ENCODE results near the gene SEMA4B.

The SEMA4B gene

DNA sequence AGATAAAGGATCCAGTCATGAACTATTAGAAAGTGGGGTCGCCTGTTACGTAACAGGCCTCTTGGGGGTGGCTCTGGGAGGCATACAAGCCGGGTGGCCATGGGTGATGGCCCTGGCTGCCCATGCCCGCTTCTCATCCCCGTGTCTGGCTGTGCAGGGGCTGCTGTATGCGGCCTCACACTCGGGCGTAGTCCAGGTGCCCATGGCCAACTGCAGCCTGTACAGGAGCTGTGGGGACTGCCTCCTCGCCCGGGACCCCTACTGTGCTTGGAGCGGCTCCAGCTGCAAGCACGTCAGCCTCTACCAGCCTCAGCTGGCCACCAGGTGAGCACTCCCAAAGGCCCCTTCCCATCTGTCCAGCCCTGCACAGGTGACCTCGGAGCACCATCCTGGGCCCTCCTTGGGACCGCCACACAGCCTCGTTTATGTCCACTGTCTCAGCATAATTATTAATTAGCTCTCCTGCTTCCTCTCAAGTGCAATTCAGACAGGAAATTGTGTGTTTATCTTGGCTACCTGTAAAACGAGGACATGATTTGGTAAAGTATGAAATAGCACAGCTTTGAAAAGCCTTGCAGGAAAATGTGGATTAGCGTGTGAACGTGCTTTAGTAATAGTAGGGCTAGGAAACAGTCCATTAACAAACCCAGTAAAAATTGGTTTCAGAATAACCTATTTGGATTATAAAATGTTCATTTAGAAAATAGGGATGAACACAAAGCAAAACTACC, 24.5 kb downstream of the SEMA4B start:
- DNase-seq (ENCODE audit: low read depth in 2 of 2, low spot score in 1 of 2): no peak

DNA sequence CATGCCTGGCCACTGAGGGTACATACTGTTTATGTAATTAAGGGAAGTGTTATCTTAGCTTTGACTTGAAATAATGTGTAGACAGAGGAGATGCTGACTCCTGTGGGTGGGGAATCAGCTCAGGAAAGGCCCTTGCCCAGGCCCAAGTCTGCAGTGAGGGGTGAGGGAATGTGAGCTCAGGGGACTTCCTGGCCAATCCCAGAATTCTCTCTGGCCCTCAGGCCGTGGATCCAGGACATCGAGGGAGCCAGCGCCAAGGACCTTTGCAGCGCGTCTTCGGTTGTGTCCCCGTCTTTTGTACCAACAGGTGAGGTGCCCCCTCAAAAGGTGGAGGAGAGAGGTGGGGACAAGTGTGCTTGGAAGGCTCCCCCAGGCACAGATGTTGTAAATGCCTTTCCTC, 26.2 kb downstream of the SEMA4B start:
- DNase-seq (ENCODE audit: low read depth in 2 of 2, low spot score in 1 of 2): no peak

DNA sequence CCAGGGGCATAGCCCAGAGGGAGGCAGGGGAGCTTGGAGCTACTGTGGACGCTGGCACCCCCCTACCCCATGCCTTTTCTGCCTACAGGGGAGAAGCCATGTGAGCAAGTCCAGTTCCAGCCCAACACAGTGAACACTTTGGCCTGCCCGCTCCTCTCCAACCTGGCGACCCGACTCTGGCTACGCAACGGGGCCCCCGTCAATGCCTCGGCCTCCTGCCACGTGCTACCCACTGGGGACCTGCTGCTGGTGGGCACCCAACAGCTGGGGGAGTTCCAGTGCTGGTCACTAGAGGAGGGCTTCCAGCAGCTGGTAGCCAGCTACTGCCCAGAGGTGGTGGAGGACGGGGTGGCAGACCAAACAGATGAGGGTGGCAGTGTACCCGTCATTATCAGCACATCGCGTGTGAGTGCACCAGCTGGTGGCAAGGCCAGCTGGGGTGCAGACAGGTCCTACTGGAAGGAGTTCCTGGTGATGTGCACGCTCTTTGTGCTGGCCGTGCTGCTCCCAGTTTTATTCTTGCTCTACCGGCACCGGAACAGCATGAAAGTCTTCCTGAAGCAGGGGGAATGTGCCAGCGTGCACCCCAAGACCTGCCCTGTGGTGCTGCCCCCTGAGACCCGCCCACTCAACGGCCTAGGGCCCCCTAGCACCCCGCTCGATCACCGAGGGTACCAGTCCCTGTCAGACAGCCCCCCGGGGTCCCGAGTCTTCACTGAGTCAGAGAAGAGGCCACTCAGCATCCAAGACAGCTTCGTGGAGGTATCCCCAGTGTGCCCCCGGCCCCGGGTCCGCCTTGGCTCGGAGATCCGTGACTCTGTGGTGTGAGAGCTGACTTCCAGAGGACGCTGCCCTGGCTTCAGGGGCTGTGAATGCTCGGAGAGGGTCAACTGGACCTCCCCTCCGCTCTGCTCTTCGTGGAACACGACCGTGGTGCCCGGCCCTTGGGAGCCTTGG, 27.0 kb downstream of the SEMA4B start:
- DNase-seq (ENCODE audit: low read depth in 2 of 2, low spot score in 1 of 2): no peak

DNA sequence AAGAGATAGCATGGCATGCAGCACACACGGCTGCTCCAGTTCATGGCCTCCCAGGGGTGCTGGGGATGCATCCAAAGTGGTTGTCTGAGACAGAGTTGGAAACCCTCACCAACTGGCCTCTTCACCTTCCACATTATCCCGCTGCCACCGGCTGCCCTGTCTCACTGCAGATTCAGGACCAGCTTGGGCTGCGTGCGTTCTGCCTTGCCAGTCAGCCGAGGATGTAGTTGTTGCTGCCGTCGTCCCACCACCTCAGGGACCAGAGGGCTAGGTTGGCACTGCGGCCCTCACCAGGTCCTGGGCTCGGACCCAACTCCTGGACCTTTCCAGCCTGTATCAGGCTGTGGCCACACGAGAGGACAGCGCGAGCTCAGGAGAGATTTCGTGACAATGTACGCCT, 27.8 kb downstream of the SEMA4B start:
- no peak for DNase-seq (ENCODE audit: low read depth in 2 of 2, low spot score in 1 of 2)

DNA sequence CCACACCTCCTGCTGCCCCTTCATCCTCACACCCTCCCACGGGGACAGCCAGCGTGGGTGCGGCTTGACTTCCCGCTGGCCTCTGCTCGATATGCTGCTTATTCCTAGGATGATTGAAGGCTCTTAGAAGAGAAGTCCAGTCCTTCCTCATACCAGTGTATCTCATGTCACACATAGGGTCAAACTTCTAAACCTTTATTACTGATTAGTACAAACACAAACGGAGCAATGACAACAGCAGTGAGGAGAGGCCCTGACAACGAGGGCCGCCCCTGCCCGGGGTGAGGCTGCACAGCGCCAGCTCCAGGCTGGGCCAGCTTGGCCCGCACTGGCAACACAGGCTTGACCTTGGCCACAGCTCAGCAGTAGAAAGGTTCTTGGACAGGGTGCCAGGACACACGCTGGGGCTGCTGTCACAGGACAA, 29.0 kb downstream of the SEMA4B start:
- DNase-seq (ENCODE audit: low read depth in 2 of 2, low spot score in 1 of 2): no peak

DNA sequence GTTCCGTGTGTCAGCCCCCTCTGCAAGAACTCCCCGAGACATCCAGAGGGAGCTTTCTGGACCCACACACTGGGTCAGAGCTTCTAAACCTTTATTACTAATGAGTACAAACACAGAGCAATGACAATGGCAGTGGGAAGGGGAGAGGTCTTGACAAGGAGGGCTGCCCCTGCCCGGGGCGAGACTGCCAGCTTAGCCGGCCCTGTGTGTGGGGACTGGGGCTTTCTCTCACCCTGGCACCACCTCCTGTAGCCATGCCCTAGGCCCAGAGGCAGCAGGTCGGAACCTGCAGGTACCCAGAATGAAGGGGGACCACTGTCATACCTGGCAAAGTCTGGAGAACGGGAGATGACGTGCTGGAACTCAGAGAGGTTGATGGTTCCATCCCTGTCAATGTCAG, 29.5 kb downstream of the SEMA4B start:
- no peak for DNase-seq (ENCODE audit: low read depth in 2 of 2, low spot score in 1 of 2)

DNA sequence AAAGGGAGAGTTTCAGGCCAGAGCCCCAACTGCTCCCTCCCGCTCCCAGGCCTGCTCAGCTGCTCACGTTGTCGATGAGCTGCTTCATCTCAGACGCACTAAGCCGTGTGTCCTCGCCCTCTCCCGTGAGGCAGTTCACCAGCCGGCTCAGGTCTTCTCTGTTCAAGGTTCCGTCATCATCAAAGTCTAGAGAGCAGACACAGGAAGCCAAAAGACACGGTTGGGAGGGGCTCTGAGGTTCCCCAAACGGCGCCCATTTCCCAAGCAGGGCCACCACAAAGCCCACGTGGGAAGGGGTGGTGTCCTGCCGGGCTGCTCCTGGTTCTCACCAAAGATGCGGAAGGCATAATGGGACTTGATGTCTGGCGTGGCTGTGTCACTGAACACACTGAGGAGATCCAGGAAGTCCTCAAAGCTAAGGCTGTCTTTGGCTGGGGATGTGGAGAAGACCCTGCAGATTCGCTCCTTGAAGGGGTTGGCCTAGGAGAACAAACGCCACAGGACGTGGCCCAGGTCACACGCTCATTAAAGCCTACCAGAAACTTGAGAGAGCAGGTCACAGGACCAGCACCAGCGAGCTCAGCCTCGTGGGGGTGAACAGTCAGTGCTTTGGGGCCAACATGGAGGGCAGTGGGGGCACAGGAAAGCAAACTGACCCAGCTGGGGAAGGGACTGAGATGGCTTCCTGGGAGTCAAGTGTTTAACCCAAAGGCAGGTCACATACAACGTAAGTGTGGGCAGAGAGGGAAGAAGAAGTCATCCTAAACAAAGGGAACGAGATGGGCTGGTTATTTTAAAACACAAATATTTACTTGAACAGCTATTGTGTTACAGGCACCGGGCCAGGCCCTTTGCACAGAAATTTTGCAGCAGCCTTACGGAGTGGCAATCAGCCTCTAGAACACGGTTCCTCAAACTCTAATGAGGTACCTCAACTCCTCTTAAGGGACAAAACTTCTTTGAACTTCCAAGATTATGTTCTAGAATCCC, 30.2 kb downstream of the SEMA4B start:
- peak; percentile 41 to 54 for DNase-seq (ENCODE audit: low read depth in 2 of 2, low spot score in 1 of 2)

DNA sequence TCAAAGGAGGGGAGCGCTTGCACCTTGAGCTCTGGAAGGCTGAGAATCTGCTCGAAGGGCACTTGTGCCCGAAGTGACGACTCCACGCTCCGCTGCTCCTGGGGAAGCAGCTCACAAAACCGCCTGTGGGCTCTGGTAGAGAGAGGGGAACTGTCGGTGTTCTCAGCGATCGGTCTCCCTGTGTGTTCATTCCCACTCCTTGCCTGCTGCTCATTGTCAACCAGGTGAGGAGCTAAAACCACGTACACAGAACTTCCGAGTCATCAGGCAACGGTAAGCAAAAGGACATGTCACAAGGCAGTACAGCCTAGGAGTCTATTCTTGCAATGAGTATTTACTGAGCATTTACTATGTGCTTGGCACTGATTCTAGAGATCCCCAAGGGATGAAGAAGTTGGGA, 31.1 kb downstream of the SEMA4B start:
- no peak for DNase-seq (ENCODE audit: low read depth in 2 of 2, low spot score in 1 of 2)

DNA sequence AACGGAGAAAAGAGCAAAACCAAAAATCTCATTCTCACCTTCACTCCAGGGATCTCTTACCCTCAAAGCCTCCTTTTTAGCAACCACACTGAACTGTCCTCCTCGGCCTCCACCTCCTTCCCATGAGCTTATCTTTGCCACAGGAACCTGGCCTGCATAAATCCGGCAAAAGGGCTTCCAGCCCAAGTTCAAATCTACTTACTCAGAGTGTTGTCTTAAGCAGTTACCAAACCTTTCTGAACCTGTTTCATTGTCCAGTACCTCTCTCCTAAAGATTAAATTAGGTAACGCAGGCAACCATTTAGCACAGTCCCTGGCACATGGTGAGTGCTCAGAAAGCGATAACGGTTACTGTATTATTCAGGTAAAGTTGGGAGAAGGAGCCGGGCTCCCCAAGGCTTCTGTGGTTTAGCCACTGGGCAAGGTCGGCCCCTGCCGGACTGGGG, 31.8 kb downstream of the SEMA4B start:
- DNase-seq (ENCODE audit: low read depth in 2 of 2, low spot score in 1 of 2): no peak

DNA sequence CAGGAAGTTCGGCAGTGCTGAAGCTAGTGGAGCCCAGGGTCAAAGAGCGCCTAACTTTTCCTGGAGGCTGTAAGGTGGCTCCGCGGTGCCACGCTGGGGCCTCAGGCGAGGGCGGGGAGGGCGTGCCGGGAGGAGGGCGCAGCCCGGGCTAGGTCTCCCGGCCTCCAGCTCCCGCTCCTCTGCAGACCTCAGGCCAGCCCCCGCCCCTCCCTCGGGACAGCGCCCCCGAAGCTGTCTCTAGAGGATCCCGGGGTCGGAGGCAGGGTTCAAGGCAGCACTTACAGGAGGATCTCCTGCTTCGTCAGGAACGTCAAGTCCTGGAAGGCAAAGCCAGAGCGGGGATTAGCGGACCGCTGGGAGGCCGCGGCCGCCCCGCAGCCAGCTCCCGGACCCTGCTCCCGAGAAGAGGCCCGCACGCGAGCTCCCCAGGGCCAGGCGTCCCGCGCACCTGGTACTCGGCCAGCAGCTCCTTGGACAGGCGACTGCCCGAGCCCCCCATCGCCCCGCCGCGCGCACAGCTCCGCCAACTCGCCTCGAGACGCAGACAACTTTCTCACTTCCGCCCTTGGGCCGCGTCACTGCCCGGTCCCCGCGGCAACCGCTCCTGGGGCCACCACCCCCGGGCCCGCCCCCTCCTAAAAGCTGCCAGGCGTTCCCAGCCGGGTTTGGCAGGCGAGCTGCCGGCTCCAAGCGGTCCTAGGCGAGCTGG, 32.4 kb downstream of the SEMA4B start, which contains the start of gene CIB1:
TSS of gene CIB1 (minus strand) at position 555 of the 709 bp plus-strand sequence. CDS start at position 499, 56 bp downstream.
- DNase-seq (ENCODE audit: low read depth in 2 of 2, low spot score in 1 of 2): peak; percentile 84 to 96

DNA sequence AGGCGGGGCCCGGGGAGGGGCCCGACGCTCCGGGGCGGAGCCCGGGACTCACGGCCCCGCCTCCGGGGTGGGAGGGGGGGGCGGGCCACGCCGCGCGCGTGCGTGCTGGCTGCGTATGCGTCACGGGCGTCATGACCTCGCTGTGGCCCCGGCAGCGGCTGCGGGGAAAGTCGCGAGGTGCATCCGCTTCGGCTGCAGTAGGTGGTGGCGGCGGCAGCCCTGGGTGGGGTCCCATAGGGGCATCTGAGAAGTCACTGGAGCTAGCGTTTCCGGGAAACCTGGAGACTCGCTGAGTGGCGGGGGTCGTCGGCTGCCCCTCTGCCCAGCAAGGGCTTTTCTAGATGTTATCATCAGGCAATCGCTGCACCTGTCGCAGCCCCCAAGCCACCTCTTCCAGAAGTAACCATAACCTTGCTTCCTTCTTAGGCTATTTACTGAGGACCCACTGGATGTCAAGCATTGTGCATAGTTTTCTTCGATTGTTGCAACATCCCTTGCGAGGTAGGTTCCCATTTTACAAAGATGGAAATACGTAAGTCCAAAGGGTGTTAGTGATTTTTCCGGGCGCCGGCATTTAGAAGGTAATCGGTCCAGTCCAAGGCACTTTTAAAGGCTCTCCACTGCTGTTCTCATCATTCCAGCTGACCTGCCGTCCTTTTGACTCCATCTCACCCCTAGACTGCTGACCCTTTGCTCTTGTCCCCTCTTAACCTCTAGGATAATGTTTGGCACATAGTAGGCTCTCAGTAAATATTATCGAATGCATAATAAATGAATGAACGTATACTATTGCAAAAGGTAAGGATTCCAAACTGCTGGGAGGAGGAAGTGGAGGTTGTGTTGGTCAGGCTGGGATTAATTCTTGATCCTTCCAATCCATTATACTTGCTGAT, 33.2 kb downstream of the SEMA4B start, which contains the start of gene GDPGP1:
TSS of gene GDPGP1 (plus strand) at position 114 of the 893 bp plus-strand sequence. CDS start 6,700 bp downstream, outside the sequence.
- no peak for DNase-seq (ENCODE audit: low read depth in 2 of 2, low spot score in 1 of 2)

DNA sequence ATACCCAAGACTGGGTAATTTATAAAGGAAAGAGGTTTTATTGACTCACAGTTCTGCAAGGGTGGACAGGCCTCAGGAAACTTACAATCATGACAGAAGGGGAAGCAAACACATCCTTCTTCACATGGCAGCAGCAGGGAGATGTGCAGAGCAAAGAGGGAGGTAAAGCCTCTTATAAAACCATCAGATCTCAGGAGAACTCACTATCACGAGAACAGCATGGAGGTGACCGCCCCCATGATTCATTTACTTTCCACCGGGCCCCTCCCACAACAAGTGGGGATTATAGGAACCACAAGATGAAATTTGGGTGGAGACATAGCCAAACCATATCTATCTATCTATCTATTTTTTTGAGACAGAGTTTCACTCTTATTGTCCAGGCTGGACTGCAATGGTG, 38.2 kb downstream of the SEMA4B start:
- no peak for DNase-seq (ENCODE audit: low read depth in 2 of 2, low spot score in 1 of 2)

DNA sequence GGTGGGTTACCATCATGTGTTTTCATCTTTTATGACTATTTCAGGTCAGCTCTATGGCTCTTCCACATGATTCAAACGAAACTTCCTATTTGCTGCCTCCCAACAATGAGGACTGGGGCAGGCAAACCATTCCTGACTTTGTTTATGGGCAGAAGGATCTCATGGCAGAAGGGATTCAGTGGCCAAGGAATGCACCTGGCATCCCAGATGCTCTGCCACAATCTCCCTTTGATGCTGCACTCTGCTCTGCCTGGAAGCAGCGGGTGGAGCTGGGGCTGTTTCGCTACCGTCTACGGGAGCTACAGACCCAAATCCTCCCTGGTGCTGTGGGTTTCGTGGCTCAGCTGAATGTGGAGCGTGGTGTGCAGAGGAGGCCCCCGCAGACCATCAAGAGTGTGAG, 39.7 kb downstream of the SEMA4B start:
- DNase-seq (ENCODE audit: low read depth in 2 of 2, low spot score in 1 of 2): no peak

DNA sequence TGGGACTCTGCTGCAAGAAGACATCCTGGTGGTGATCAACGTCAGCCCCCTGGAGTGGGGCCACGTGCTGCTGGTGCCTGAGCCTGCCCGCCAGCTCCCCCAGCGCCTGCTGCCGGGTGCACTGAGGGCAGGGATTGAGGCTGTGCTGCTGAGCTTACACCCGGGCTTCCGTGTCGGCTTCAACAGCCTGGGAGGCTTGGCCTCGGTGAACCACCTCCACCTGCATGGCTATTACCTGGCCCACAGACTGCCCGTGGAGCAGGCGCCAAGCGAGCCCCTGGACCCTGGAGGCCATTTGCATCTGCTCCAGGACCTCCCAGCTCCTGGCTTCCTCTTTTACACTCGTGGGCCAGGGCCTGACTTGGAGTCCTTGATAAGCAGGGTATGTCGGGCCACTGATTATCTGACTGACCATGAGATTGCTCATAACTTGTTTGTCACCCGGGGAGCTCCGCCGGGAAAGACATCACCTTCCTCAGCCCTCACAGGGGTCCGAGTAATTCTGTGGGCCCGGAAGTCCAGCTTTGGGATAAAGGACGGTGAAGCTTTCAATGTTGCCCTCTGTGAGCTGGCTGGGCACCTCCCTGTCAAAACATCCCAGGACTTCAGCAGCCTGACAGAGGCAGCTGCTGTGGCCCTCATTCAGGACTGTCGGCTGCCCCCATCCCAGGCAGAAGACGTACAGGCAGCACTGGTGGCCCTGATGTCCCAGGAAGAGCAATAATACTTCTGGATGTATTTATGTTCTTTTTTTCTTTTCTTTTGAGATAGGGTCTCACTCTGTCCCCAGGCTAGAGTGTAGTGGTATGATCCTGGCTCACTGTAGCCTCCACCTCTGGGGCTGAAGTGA, 40.4 kb downstream of the SEMA4B start:
- no peak for DNase-seq (ENCODE audit: low read depth in 2 of 2, low spot score in 1 of 2)

DNA sequence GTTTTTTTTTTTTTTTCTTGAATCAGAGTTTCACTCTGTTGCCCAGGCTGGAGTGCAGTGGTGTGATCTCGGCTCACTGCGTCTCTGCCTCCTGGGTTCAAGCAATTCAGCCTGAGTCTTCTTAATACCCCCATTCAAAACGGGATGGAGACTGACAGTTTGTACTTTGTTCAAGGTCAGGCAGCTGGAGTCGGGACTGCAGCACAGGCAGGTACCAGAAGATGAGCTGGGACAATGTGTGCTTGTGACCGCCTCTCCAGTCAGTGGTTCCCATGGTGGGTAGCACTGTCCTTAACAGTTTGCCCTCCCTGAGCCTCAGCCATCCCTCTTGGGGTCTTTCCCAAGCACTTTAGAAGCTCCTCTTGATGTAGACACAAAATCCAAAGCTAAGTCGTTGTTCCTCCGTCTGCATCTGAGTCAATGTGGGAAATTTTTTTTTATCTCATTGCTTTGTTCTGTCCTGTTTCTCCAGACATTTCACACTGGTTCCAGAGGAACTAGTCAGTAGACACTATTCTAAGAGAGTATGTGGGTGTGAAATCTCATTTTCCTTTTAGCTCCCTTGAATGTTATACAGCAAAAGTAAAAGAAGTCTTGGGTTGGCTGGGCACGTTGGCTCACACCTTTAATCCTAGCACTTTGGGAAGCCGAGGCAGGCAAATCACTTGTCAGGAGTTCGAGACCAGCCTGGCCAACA, 43.0 kb downstream of the SEMA4B start:
- no peak for DNase-seq (ENCODE audit: low read depth in 2 of 2, low spot score in 1 of 2)

DNA sequence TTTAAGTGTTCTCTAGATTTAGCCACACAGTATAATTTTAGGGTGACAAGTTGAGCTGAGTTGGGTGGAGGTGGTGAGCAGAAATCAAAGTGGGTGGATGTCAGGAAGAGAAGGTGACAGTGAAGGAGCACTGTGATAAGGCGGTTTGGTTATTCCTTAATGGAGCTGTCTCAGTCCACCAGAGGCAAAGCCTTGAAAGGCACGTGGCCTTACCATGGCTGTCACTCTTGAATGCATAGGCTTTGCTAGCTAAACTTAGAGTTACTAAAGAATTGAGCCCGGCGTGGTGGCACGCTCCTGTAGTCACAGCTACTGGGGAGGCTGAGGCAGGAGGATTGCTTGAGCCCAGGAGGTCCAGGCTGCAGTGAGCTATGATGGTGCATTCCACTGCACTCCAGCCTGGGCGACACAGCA, 47.7 kb downstream of the SEMA4B start:
- no peak for DNase-seq (ENCODE audit: low read depth in 2 of 2, low spot score in 1 of 2)

DNA sequence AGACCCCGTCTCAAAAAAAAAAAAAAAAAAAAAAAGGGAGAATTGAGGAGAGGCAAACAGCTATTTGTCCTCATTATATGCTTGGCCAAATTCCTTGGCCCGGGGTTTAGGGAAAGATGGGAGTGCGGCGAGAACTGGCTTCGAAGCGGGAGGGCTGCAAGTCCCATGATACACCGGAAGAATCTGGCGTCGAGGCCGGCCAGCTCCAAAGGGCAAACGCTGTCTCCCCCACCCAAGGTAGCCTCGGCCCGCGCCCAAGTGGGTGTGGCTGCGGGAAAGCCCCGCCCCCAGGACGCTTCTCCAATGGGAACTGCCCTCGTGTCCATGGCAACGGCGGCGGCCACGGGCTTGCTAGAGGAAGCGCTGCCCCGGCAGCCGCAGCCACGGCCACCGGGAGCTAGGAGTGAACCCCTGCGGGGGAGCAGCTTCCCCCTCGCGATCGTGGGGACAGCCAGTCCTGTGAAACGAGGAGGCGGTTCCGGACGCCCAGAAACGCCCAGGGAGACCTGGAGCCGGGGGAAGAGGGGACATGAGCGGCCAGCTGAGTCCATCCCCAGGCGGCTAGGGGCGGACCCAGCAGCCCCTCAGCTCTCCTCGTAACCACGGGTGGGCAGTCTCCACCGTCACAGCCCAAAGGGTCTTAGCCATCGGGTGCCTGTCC, 48.2 kb downstream of the SEMA4B start, which contains the start of gene TTLL13:
TSS of gene TTLL13 (plus strand) at position 354 of the 661 bp plus-strand sequence. CDS start 1,075 bp downstream, outside the sequence.
- peak in 1 of 2 donors; percentile 42 for DNase-seq (ENCODE audit: low read depth in 2 of 2, low spot score in 1 of 2)

All from stimulated activated CD8-positive, alpha-beta memory T cell treated with anti-CD3 and anti-CD28 coated beads, Interleukin-4, amount 100 ng/mL, for 4 hours (primary cell).